Suprapubic skin (tissue), 3 donors: ENCODE measurements around the gene KLF13.

Experiments used
- POLR2A ChIP-seq, 2 donors: fragments of 450-650 bp; IDR thresholded peaks; one replicate each; pipeline ENCODE4 v1.6.1; 2017; ENCODE audit warnings: antibody characterized with exemption in 2 of 2, mild to moderate bottlenecking in 2 of 2, moderate library complexity in 2 of 2
- TF ChIP-seq, protein P1 (sequence below), 2 donors: fragments of 200-600 bp in 1 of 2; fragments of 450-650 bp in 1 of 2; sonication (generic) in 1 of 2; IDR thresholded peaks; one replicate each; pipeline ENCODE4 v1.5.1; 2016 to 2019; ENCODE audit warnings: antibody characterized with exemption in 2 of 2, mild to moderate bottlenecking in 1 of 2, moderate library complexity in 1 of 2

GRCh38 chr15:31341496-31342195, 15.0 kb downstream of the KLF13 start:
- no peak for TF ChIP-seq POLR2A (IDR thresholded peaks at IDR 0.05)
- TF ChIP-seq, protein P1, sequence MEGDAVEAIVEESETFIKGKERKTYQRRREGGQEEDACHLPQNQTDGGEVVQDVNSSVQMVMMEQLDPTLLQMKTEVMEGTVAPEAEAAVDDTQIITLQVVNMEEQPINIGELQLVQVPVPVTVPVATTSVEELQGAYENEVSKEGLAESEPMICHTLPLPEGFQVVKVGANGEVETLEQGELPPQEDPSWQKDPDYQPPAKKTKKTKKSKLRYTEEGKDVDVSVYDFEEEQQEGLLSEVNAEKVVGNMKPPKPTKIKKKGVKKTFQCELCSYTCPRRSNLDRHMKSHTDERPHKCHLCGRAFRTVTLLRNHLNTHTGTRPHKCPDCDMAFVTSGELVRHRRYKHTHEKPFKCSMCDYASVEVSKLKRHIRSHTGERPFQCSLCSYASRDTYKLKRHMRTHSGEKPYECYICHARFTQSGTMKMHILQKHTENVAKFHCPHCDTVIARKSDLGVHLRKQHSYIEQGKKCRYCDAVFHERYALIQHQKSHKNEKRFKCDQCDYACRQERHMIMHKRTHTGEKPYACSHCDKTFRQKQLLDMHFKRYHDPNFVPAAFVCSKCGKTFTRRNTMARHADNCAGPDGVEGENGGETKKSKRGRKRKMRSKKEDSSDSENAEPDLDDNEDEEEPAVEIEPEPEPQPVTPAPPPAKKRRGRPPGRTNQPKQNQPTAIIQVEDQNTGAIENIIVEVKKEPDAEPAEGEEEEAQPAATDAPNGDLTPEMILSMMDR (IDR thresholded peaks at IDR 0.05): no peak
